NB4 (cell line): Measurements from ENCODE around the gene SNURF.

Experiments
- MYC ChIP-seq: IDR thresholded peaks from 2 replicates; pipeline ENCODE4 v1.6.1; 2011; ENCODE audit warnings: low read depth, low read length
- POLR2A ChIP-seq: IDR thresholded peaks from 2 replicates; pipeline ENCODE4 v1.6.1; 2011; ENCODE audit warnings: mild to moderate bottlenecking; ENCODE audit not compliant: insufficient read length; ENCODE audit errors: extremely low read depth
- TF ChIP-seq, protein P1 (sequence below): IDR thresholded peaks from one replicate; pipeline ENCODE4 v1.5.1; 2012; ENCODE audit warnings: low read depth, low read length
- TF ChIP-seq, protein P2 (sequence below): IDR thresholded peaks from 2 replicates; pipeline ENCODE4 v1.6.1; 2011; ENCODE audit warnings: low read depth, low read length

DNA sequence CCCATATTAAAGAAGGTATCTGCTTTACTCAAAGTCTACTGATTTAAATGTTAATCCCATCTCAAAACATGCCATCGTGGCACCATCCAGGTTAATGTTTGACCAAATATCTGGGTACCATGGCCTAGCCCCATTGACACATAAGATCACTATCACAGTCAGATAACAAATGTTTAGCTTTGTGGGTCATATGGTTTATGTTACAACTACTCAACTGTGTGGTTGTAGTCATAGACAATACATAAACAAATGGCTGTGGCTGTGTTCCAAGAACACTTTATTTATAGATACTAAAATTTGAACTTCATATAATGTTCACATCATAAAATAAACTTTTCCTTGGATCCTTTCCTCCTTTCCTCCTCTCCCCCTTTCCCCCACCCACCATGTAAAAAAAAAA lies 9.8 kb upstream of the SNURF start:
- TF ChIP-seq, protein P1, sequence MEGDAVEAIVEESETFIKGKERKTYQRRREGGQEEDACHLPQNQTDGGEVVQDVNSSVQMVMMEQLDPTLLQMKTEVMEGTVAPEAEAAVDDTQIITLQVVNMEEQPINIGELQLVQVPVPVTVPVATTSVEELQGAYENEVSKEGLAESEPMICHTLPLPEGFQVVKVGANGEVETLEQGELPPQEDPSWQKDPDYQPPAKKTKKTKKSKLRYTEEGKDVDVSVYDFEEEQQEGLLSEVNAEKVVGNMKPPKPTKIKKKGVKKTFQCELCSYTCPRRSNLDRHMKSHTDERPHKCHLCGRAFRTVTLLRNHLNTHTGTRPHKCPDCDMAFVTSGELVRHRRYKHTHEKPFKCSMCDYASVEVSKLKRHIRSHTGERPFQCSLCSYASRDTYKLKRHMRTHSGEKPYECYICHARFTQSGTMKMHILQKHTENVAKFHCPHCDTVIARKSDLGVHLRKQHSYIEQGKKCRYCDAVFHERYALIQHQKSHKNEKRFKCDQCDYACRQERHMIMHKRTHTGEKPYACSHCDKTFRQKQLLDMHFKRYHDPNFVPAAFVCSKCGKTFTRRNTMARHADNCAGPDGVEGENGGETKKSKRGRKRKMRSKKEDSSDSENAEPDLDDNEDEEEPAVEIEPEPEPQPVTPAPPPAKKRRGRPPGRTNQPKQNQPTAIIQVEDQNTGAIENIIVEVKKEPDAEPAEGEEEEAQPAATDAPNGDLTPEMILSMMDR = no peak
- TF ChIP-seq, protein P2, sequence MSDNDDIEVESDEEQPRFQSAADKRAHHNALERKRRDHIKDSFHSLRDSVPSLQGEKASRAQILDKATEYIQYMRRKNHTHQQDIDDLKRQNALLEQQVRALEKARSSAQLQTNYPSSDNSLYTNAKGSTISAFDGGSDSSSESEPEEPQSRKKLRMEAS = no peak
- TF ChIP-seq POLR2A (no peak), MYC (no peak)
